VCaP (cell line): Measurements from ENCODE around the gene CDH7.

Source experiments
- H3K27ac ChIP-seq: fragments of 450-650 bp; 2 replicates; pipeline ENCODE4 v1.5.1; 2017
- TF ChIP-seq, protein P1 (sequence below): fragments of 450-650 bp; conservative IDR thresholded peaks from 2 replicates; pipeline ENCODE4 v1.5.1; 2017; ENCODE audit warnings: mild to moderate bottlenecking, moderate library complexity

The CDH7 gene

GRCh38 chr18:65938592-65939372, 188.0 kb downstream of the CDH7 start:
- H3K27ac ChIP-seq, result no peak overlapping the region
- TF ChIP-seq, protein P1, sequence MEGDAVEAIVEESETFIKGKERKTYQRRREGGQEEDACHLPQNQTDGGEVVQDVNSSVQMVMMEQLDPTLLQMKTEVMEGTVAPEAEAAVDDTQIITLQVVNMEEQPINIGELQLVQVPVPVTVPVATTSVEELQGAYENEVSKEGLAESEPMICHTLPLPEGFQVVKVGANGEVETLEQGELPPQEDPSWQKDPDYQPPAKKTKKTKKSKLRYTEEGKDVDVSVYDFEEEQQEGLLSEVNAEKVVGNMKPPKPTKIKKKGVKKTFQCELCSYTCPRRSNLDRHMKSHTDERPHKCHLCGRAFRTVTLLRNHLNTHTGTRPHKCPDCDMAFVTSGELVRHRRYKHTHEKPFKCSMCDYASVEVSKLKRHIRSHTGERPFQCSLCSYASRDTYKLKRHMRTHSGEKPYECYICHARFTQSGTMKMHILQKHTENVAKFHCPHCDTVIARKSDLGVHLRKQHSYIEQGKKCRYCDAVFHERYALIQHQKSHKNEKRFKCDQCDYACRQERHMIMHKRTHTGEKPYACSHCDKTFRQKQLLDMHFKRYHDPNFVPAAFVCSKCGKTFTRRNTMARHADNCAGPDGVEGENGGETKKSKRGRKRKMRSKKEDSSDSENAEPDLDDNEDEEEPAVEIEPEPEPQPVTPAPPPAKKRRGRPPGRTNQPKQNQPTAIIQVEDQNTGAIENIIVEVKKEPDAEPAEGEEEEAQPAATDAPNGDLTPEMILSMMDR, result peak; percentile 56
